ENCODE results near the gene ZCCHC8. TPM values are rescaled to one million over a fixed set of nuclear protein-coding genes. Genes with fewer than 3 reads are reported as not detected.

ZCCHC8 gene
- total and polyA plus RNA-seq, 2 of the 8 experiments (the other 6 are each of a cell fraction or from before 2014, with no cell fraction given), result 13.8 to 28.9 TPM

Small RNA genes lying within 50 kb of the gene (small RNA-seq; reads per million reads assigned to genes)
- not detected for gene RF00411 (ENCODE audit: insufficient read depth)

Other genes starting within 250 kb of the ZCCHC8 start
- 40.2 and 41.8 TPM in 2 replicates for gene VPS33A, start 234.4 kb downstream of the ZCCHC8 start, total RNA-seq (2021; fragmentation: NEBNext Ultra II Directional; extraction: Animal tissue kit (Norgen Biotek cat#: 25700))
- gene VPS33A, start 234.4 kb downstream of the ZCCHC8 start, polyA plus RNA-seq (2011; rRNA removed), result 16.4 and 18.7 TPM in 2 replicates
- gene CLIP1, start 78.3 kb downstream of the ZCCHC8 start, total RNA-seq (2021; fragmentation: NEBNext Ultra II Directional; extraction: Animal tissue kit (Norgen Biotek cat#: 25700)), result 26.6 and 27.6 TPM in 2 replicates
- gene CLIP1, start 78.3 kb downstream of the ZCCHC8 start, polyA plus RNA-seq (2011; rRNA removed), result 13.5 and 19.0 TPM in 2 replicates
- 71.4 and 72.8 TPM in 2 replicates for gene RSRC2, start 26.0 kb upstream of the ZCCHC8 start, total RNA-seq (2021; fragmentation: NEBNext Ultra II Directional; extraction: Animal tissue kit (Norgen Biotek cat#: 25700))
- 8.6 and 15.9 TPM in 2 replicates for gene RSRC2, start 26.0 kb upstream of the ZCCHC8 start, polyA plus RNA-seq (2011; rRNA removed)
- gene KNTC1, start 26.3 kb upstream of the ZCCHC8 start, total RNA-seq (2021; fragmentation: NEBNext Ultra II Directional; extraction: Animal tissue kit (Norgen Biotek cat#: 25700)), result 66.6 and 80.2 TPM in 2 replicates
- gene KNTC1, start 26.3 kb upstream of the ZCCHC8 start, polyA plus RNA-seq (2011; rRNA removed), result 36.3 and 52.7 TPM in 2 replicates
- gene HCAR2, start 202.4 kb upstream of the ZCCHC8 start, total RNA-seq (2021; fragmentation: NEBNext Ultra II Directional; extraction: Animal tissue kit (Norgen Biotek cat#: 25700)), result not detected in 2 replicates
- not detected in 2 replicates for gene HCAR2, start 202.4 kb upstream of the ZCCHC8 start, polyA plus RNA-seq (2011; rRNA removed)
- gene HCAR3, start 215.9 kb upstream of the ZCCHC8 start, total RNA-seq (2021; fragmentation: NEBNext Ultra II Directional; extraction: Animal tissue kit (Norgen Biotek cat#: 25700)), result not detected in 2 replicates
- not detected in 2 replicates for gene HCAR3, start 215.9 kb upstream of the ZCCHC8 start, polyA plus RNA-seq (2011; rRNA removed)
- not detected in 2 replicates for gene HCAR1, start 229.9 kb upstream of the ZCCHC8 start, total RNA-seq (2021; fragmentation: NEBNext Ultra II Directional; extraction: Animal tissue kit (Norgen Biotek cat#: 25700))
- 0.02 TPM in 1 of 2 replicates, not detected in the other for gene HCAR1, start 229.9 kb upstream of the ZCCHC8 start, polyA plus RNA-seq (2011; rRNA removed)

Measured in H1 (cell line).